H1 (cell line): ENCODE data around the gene SRI. TPM values are rescaled to one million over a fixed set of nuclear protein-coding genes. Genes with fewer than 3 reads are reported as not detected.

ENCODE experiments used
- CTCF ChIA-PET: fragments of 300-600 bp; sonication (Branson Sonifier 250); formaldehyde crosslinking; loops from one replicate; lab custom pipeline; 2021; ENCODE audit not compliant: partially characterized antibody; lab: Charles Lee
- POLR2A ChIA-PET: fragments of 300-600 bp; sonication (Branson Sonifier 250); formaldehyde crosslinking; loops from one replicate; lab custom pipeline; 2021; ENCODE audit warnings: inconsistent platforms; ENCODE audit not compliant: partially characterized antibody; lab: Charles Lee
- DNase-seq, 2 experiments: peaks; one replicate each; pipeline versions ENCODE4 v3.0.0 to v3.0.0-alpha.2; 2010 to 2022; ENCODE audit warnings: low spot score in 2 of 2, low read depth in 1 of 2, mixed read lengths in 1 of 2
- FAIRE-seq: peaks from 2 replicates; lab custom pipeline; 2011; peaks lifted over from hg19 to GRCh38; lab: Jason Lieb, UNC
- H2AFZ ChIP-seq: 2 replicates; pipeline ENCODE4 v1.8.1; 2012; ENCODE audit warnings: low read length, inconsistent platforms
- H2AK5ac ChIP-seq: 2 replicates; pipeline ENCODE4 v1.6.1; 2013; ENCODE audit warnings: low read depth, low read length
- H2BK120ac ChIP-seq: replicated peaks from 2 replicates; pipeline ENCODE3; 2013; ENCODE audit warnings: low read depth, low read length, inconsistent platforms
- H2BK12ac ChIP-seq: 2 replicates; pipeline ENCODE4 v1.6.1; 2013; ENCODE audit warnings: low read depth, low read length
- H2BK15ac ChIP-seq: 2 replicates; pipeline ENCODE4 v1.6.1; 2013; ENCODE audit warnings: low read length
- H2BK20ac ChIP-seq: 2 replicates; pipeline ENCODE4 v1.6.1; 2013; ENCODE audit warnings: low read length
- H2BK5ac ChIP-seq: 2 replicates; pipeline ENCODE4 v1.6.1; 2013; ENCODE audit warnings: low read depth, low read length
- H3K14ac ChIP-seq: 2 replicates; pipeline ENCODE4 v1.6.1; 2013; ENCODE audit warnings: inconsistent platforms; ENCODE audit not compliant: insufficient read length
- H3K18ac ChIP-seq: 2 replicates; pipeline ENCODE4 v1.6.1; 2013; ENCODE audit warnings: low read length; ENCODE audit errors: extremely low read depth
- H3K23ac ChIP-seq: 2 replicates; pipeline ENCODE4 v1.6.1; 2013; ENCODE audit warnings: inconsistent platforms; ENCODE audit not compliant: insufficient read length
- H3K23me2 ChIP-seq: 2 replicates; pipeline ENCODE4 v1.6.1; 2013; ENCODE audit warnings: low read depth, low read length
- H3K27ac ChIP-seq: 2 replicates; pipeline ENCODE4 v1.6.1; 2011; ENCODE audit warnings: low read depth, low read length, inconsistent platforms
- H3K27me3 ChIP-seq, 4 experiments: replicated peaks in 1 of 4; 1 replicate in 1 of 4; 2 replicates in 3 of 4; pipeline versions ENCODE4 v1.6.1 to v1.8.1; 2011 to 2013; ENCODE audit warnings: low read length in 3 of 4, mild to moderate bottlenecking in 3 of 4, inconsistent platforms in 2 of 4, mixed read lengths in 2 of 4, moderate library complexity in 1 of 4; ENCODE audit not compliant: control insufficient read depth in 3 of 4, insufficient read depth in 3 of 4; ENCODE audit errors: extremely low read depth in 1 of 4
- H3K36me3 ChIP-seq, 4 experiments: 2 replicates each; pipeline versions ENCODE4 v1.6.1 to v1.8.1; 2011 to 2013; ENCODE audit warnings: mild to moderate bottlenecking in 4 of 4, low read length in 3 of 4, moderate library complexity in 2 of 4, control low read depth in 1 of 4, inconsistent platforms in 1 of 4; ENCODE audit not compliant: insufficient read depth in 4 of 4, control insufficient read depth in 2 of 4
- H3K4ac ChIP-seq: replicated peaks from 2 replicates; pipeline ENCODE3; 2013; ENCODE audit warnings: low read length, low read depth, mixed read lengths, inconsistent platforms; ENCODE audit not compliant: insufficient read length
- H3K4me1 ChIP-seq, 4 experiments: replicated peaks in 1 of 4; 1 replicate in 1 of 4; 2 replicates in 3 of 4; pipeline versions ENCODE4 v1.6.1 to v1.8.1; 2011 to 2013; ENCODE audit warnings: low read length in 3 of 4, inconsistent platforms in 2 of 4, mixed read lengths in 1 of 4; ENCODE audit not compliant: insufficient read depth in 4 of 4, control insufficient read depth in 3 of 4
- H3K4me2 ChIP-seq, 2 experiments: 2 replicates each; pipeline versions ENCODE4 v1.6.1 to v1.8.1; 2011 to 2013; ENCODE audit warnings: low read depth in 2 of 2, low read length in 2 of 2, control low read depth in 1 of 2, inconsistent platforms in 1 of 2, mild to moderate bottlenecking in 1 of 2; ENCODE audit not compliant: insufficient read depth in 1 of 2
- H3K4me3 ChIP-seq, 4 experiments: fragments of 200-600, 300-600 bp in 1 of 4; sonication (generic), shearing (Covaris generic), sonication (Bioruptor Twin) in 1 of 4; 2 replicates each; pipeline versions ENCODE4 v1.5.1 to v1.8.1; 2011 to 2016; ENCODE audit warnings: low read length in 4 of 4, low read depth in 3 of 4, control low read depth in 2 of 4, inconsistent platforms in 2 of 4, mild to moderate bottlenecking in 2 of 4, mixed read lengths in 1 of 4, moderate library complexity in 1 of 4; ENCODE audit not compliant: insufficient read depth in 2 of 4; ENCODE audit errors: extremely low read depth in 1 of 4
- H3K56ac ChIP-seq: replicated peaks from 2 replicates; pipeline ENCODE3; 2013; ENCODE audit warnings: low read depth, mild to moderate bottlenecking, mixed read lengths, low read length, inconsistent platforms; ENCODE audit not compliant: insufficient read length
- H3K79me1 ChIP-seq: 2 replicates; pipeline ENCODE4 v1.6.1; 2013; ENCODE audit warnings: low read depth, low read length, control low read depth
- H3K79me2 ChIP-seq, 2 experiments: 2 replicates each; pipeline versions ENCODE4 v1.6.1 to v1.8.1; 2012 to 2013; ENCODE audit warnings: low read length in 2 of 2, mild to moderate bottlenecking in 2 of 2, inconsistent platforms in 1 of 2; ENCODE audit not compliant: insufficient read depth in 2 of 2, control insufficient read depth in 1 of 2
- H3K9ac ChIP-seq, 4 experiments: replicated peaks in 1 of 4; 1 replicate in 1 of 4; 2 replicates in 3 of 4; pipeline versions ENCODE4 v1.6.1 to v1.8.1; 2011 to 2013; ENCODE audit warnings: low read depth in 3 of 4, low read length in 3 of 4, control low read depth in 2 of 4, mild to moderate bottlenecking in 2 of 4, moderate library complexity in 2 of 4, inconsistent platforms in 1 of 4; ENCODE audit errors: extremely low read depth in 1 of 4
- H3K9me3 ChIP-seq, 2 experiments: 2 replicates each; pipeline versions ENCODE4 v1.6.1 to v1.8.1; 2012 to 2013; ENCODE audit warnings: mild to moderate bottlenecking in 2 of 2, moderate library complexity in 2 of 2, control low read depth in 1 of 2, inconsistent platforms in 1 of 2, low read depth in 1 of 2, low read length in 1 of 2, mixed read lengths in 1 of 2; ENCODE audit not compliant: insufficient read depth in 2 of 2
- H4K20me1 ChIP-seq, 2 experiments: replicated peaks in 1 of 2; 2 replicates each; pipeline versions ENCODE3 to v1.8.1; 2011 to 2013; ENCODE audit warnings: inconsistent platforms in 2 of 2, low read length in 2 of 2, mild to moderate bottlenecking in 1 of 2; ENCODE audit not compliant: insufficient read depth in 2 of 2, control insufficient read depth in 1 of 2
- H4K5ac ChIP-seq: 2 replicates; pipeline ENCODE4 v1.6.1; 2013; ENCODE audit warnings: low read length, low read depth, mixed read lengths, inconsistent platforms; ENCODE audit not compliant: insufficient read length
- H4K8ac ChIP-seq: 2 replicates; pipeline ENCODE4 v1.8.0; 2013; ENCODE audit warnings: mild to moderate bottlenecking, moderate library complexity, low read length, inconsistent platforms; ENCODE audit not compliant: insufficient read depth; ENCODE audit errors: extremely low read depth
- H4K91ac ChIP-seq: replicated peaks from 2 replicates; pipeline ENCODE3; 2013; ENCODE audit warnings: low read length, mixed read lengths, inconsistent platforms; ENCODE audit not compliant: insufficient read length
- GTF2F1 ChIP-seq: IDR thresholded peaks from 2 replicates; pipeline ENCODE4 v1.6.1; 2012; ENCODE audit warnings: low read depth, low read length, improper control_type of control experiment, borderline replicate concordance
- KDM4A ChIP-seq: IDR thresholded peaks from one replicate; pipeline ENCODE4 v1.7.1; 2012; ENCODE audit warnings: low read depth, mild to moderate bottlenecking, moderate library complexity, low read length, inconsistent platforms; ENCODE audit not compliant: severe bottlenecking
- POLR2AphosphoS5 ChIP-seq: IDR thresholded peaks from 2 replicates; pipeline ENCODE4 v1.6.1; 2011; ENCODE audit warnings: low read depth, low read length
- SUZ12 ChIP-seq: fragments of 200-600 bp; sonication (generic); IDR thresholded peaks from 2 replicates; pipeline ENCODE4 v1.6.1; 2012; ENCODE audit warnings: mild to moderate bottlenecking, inconsistent platforms, low read length, moderate library complexity, mixed read lengths
- TAF7 ChIP-seq: optimal IDR thresholded peaks from 2 replicates; pipeline ENCODE3; 2011; ENCODE audit warnings: low read depth, mild to moderate bottlenecking, inconsistent platforms, low read length, moderate library complexity, borderline replicate concordance
- ZNF274 ChIP-seq: IDR thresholded peaks from 2 replicates; pipeline ENCODE4 v1.7.0; 2012; ENCODE audit warnings: low read length, borderline replicate concordance; ENCODE audit errors: extremely low read depth
- polyA plus RNA-seq, 7 experiments: library from polyadenylated mRNA; depleted of rRNA in 3 of 7; stranded (reverse) in 5 of 7; unstranded in 2 of 7; fragments of >200 nt in 5 of 7; fragments of 200-250 nt in 2 of 7; gene quantifications; 1 replicate in 5 of 7; 2 replicates in 1 of 7; 4 replicates in 1 of 7; pipeline versions ENCODE4 v1.2.1 to v1.2.3, GENCODE V29; 2011 to 2013; ENCODE audit warnings: missing spikeins in 2 of 7, mixed read lengths in 2 of 7
- total RNA-seq: library from RNA; stranded (reverse); fragmentation: NEBNext Ultra II Directional; extraction: Animal tissue kit (Norgen Biotek cat#: 25700); gene quantifications from 2 replicates; pipeline ENCODE4 v1.2.1, GENCODE V29; 2021

The SRI gene
- total and polyA plus RNA-seq, 2 of the 8 experiments (the other 6 are each of a cell fraction or from before 2014, with no cell fraction given) = 118 to 170 TPM

GRCh38 chr7:88201305-88201704 lies 18.5 kb downstream of the SRI start:
- Histone ChIP-seq H3K56ac (no peak overlapping the region), H3K79me2 (no peaks in the 10 kb centered on the region), H3K27me3 (no peaks in the 10 kb centered on the region), H2BK15ac (no peak overlapping the region)
- TF ChIP-seq POLR2AphosphoS5 (no peak), SUZ12 (no peak), ZNF274 (no peak), KDM4A (no peak), GTF2F1 (no peak), TAF7 (no peak)
- TF ChIP-seq, all 59 proteins: peak for 0
- H2BK12ac ChIP-seq = no peak overlapping the region
- peaks cover 0 to 34% (median 20%) of the 10 kb centered on the region in 4 experiments; a peak in 6 of 8 replicates for H3K36me3 ChIP-seq
- ChIA-PET CTCF (interaction anchor here (0.7 kb wide), 1 partner anchor 11 kb away, joined by 3 read pairs; no protein-coding TSS in a partner anchor), POLR2A (interaction anchor here (2.3 kb wide), 1 partner anchor 11 kb away, joined by 8 read pairs; no protein-coding TSS in a partner anchor)
- no peak overlapping the region for H3K27ac ChIP-seq
- no peak overlapping the region for H4K5ac ChIP-seq
- peak overlapping the region in 1 of 4 experiments; percentile 27; a peak in 2 of 7 replicates for H3K9ac ChIP-seq
- no peak overlapping the region for H3K23ac ChIP-seq
- H4K20me1 ChIP-seq = no peaks in the 10 kb centered on the region
- H2BK120ac ChIP-seq = no peak overlapping the region
- DNase-seq (no peak), FAIRE-seq (no peak)
- H4K8ac ChIP-seq = no peak overlapping the region
- H3K79me1 ChIP-seq = no peaks in the 10 kb centered on the region
- peak overlapping the region in 1 of 4 experiments; percentile 30; a peak in 1 of 8 replicates for H3K4me3 ChIP-seq
- no peaks in the 10 kb centered on the region for H3K9me3 ChIP-seq
- H2AFZ ChIP-seq = no peak overlapping the region
- H2AK5ac ChIP-seq = peak overlapping the region; percentile 65; the same call in 1 of the 2 replicates
- H3K4ac ChIP-seq = no peak overlapping the region
- peak overlapping the region; percentile 44 to 48 for H3K4me2 ChIP-seq
- H2BK5ac ChIP-seq = no peak overlapping the region; the same call in 1 of the 2 replicates
- no peak overlapping the region for H3K14ac ChIP-seq
- H2BK20ac ChIP-seq = no peak overlapping the region
- no peak overlapping the region for H3K18ac ChIP-seq
- H4K91ac ChIP-seq = no peak overlapping the region
- peaks cover 0 to 12% (median 11%) of the 10 kb centered on the region in 4 experiments; a peak in 3 of 7 replicates for H3K4me1 ChIP-seq
- no peaks in the 10 kb centered on the region for H3K23me2 ChIP-seq
